Cardiac muscle cell (in vitro differentiated cells and primary cell): ENCODE results near the gene REPIN1. TPM values are rescaled to one million over a fixed set of nuclear protein-coding genes. Genes with fewer than 3 reads are reported as not detected.

Experiments
- DNase-seq, 2 donors: peaks; one replicate each; pipeline versions ENCODE4 v3.0.0 to v3.0.0-alpha.2; 2010 to 2017; ENCODE audit warnings: low read depth in 1 of 2, low spot score in 1 of 2
- H3K27ac ChIP-seq: fragments of 200-600 bp; sonication (generic); 2 replicates; pipeline ENCODE4 v1.5.1; 2016
- H3K27me3 ChIP-seq: fragments of 200-600 bp; sonication (generic); 2 replicates; pipeline ENCODE4 v1.6.0; 2016; ENCODE audit warnings: control low read depth
- H3K36me3 ChIP-seq: fragments of 200-600 bp; sonication (generic); 2 replicates; pipeline ENCODE4 v1.5.1; 2016; ENCODE audit warnings: control low read depth
- H3K4me1 ChIP-seq: fragments of 200-600 bp; sonication (generic); 2 replicates; pipeline ENCODE4 v1.8.1; 2017; ENCODE audit warnings: low read depth, mild to moderate bottlenecking, mixed run types
- H3K4me3 ChIP-seq: fragments of 200-600 bp; sonication (generic); 2 replicates; pipeline ENCODE4 v1.5.1; 2016; ENCODE audit warnings: mild to moderate bottlenecking
- H3K9me3 ChIP-seq: fragments of 200-600 bp; sonication (generic); 2 replicates; pipeline ENCODE4 v1.5.1; 2017; ENCODE audit warnings: low read depth, mild to moderate bottlenecking, control low read depth
- polyA plus RNA-seq: library from polyadenylated mRNA; unstranded; fragments of >200 nt; fragmentation: Nextera tagmentation; extraction: Ambion mirVana; gene quantifications from 2 replicates; pipeline ENCODE4 v1.2.1, GENCODE V29; 2016
- total RNA-seq: library from RNA; depleted of rRNA; stranded (reverse); fragments of >200 nt; gene quantifications from 2 replicates; pipeline ENCODE4 v1.2.3, GENCODE V29; 2016
- TF ChIP-seq, protein P1 (sequence below): IDR thresholded peaks from 2 replicates; pipeline ENCODE4 v1.5.1; 2012; ENCODE audit warnings: low read depth, mild to moderate bottlenecking, low read length

Gene REPIN1
- total and polyA plus RNA-seq, 2 experiments from 2014 or later, result 185 to 270 TPM

DNA sequence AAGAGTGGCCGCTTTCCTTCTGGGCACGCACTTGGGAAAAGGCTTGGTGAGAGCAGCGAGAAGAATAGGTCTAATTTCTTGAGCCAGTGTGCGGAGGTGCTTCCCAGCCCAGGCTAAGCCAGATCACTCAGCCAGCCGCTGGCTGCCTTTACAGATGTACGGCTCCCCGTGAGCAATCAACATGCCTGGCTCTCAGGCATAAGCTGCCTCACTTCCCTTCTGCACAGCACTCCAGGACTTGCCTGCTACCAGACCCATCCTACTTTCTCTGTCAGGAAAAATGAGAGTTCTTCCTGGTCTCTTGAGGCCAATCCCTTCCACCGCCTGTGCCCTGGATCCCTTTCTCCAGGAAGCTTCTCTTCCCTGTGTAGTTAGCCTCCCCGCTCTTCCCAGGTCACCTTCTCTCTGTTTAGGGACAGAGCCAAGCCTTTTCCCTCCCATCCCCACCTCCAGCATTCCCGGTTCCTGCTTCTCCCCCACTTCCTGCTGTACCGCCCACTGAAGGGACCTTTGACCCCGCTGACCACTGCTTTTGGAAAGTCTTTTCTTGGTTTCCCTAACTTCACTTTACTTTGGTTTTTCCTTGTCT is 44.2 kb upstream of the REPIN1 start:
- DNase-seq, result peak; percentile 27 to 61
- Histone ChIP-seq H3K36me3 (no peaks in the 10 kb centered on the region), H3K4me3 (peak overlapping the region; percentile 45), H3K4me1 (no peaks in the 10 kb centered on the region), H3K9me3 (no peaks in the 10 kb centered on the region), H3K27me3 (no peaks in the 10 kb centered on the region), H3K27ac (no peak overlapping the region)
- TF ChIP-seq, protein P1, sequence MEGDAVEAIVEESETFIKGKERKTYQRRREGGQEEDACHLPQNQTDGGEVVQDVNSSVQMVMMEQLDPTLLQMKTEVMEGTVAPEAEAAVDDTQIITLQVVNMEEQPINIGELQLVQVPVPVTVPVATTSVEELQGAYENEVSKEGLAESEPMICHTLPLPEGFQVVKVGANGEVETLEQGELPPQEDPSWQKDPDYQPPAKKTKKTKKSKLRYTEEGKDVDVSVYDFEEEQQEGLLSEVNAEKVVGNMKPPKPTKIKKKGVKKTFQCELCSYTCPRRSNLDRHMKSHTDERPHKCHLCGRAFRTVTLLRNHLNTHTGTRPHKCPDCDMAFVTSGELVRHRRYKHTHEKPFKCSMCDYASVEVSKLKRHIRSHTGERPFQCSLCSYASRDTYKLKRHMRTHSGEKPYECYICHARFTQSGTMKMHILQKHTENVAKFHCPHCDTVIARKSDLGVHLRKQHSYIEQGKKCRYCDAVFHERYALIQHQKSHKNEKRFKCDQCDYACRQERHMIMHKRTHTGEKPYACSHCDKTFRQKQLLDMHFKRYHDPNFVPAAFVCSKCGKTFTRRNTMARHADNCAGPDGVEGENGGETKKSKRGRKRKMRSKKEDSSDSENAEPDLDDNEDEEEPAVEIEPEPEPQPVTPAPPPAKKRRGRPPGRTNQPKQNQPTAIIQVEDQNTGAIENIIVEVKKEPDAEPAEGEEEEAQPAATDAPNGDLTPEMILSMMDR, result no peak

DNA sequence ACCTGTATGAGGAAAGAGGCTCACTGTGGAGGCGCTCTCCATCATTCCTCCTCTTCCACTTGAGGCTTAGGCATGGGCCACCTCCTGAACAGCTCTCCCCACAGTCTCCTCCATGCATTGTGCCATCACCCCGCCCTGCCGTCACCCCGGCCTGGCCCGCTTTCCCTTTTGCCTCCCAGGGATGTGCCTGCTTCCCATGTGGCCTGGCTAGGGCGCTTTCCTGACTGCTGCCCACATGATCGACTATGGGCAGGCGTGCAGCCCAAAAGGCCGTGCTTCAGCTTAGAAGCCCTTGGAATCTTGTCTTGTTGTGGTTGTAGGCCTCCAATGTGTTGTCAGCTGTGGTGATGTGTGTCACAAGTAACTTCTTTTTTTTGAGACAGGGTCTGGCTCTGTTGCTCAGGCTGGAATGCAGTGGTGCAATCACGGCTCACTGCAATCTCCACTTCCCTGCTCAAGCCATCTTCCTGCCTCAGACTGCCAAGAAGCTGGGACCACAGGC is 43.5 kb upstream of the REPIN1 start:
- peak in 1 of 2 donors; percentile 95 for DNase-seq
- H3K9me3 ChIP-seq, result no peaks in the 10 kb centered on the region
- no peaks in the 10 kb centered on the region for H3K27me3 ChIP-seq
- H3K4me3 ChIP-seq, result no peak overlapping the region
- TF ChIP-seq, protein P1, result no peak
- no peak overlapping the region for H3K27ac ChIP-seq
- H3K36me3 ChIP-seq, result no peaks in the 10 kb centered on the region
- H3K4me1 ChIP-seq, result no peaks in the 10 kb centered on the region

DNA sequence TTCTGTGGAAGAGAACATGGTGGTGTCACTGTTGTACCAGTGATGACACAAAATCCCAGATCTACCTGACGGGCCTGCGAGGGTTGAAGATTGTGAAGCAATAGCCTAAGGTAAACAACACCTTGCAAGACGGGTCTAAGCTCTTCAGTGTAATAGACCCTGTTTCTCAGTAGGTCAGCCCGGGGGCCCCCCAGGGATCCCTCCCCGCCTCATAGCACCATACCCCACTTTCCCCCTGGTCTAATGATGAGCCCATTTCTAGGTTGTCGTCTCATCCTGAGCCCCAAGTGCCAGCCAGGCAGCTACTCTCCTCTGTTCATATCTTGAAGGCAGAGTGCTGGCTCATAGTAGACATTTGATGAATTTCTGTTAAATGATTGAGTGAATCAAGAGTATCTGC is 42.7 kb upstream of the REPIN1 start:
- no peaks in the 10 kb centered on the region for H3K27me3 ChIP-seq
- no peaks in the 10 kb centered on the region for H3K9me3 ChIP-seq
- DNase-seq, result no peak
- H3K4me3 ChIP-seq, result no peak overlapping the region
- no peaks in the 10 kb centered on the region for H3K4me1 ChIP-seq
- H3K36me3 ChIP-seq, result no peaks in the 10 kb centered on the region
- H3K27ac ChIP-seq, result no peak overlapping the region
- TF ChIP-seq, protein P1, result no peak

DNA sequence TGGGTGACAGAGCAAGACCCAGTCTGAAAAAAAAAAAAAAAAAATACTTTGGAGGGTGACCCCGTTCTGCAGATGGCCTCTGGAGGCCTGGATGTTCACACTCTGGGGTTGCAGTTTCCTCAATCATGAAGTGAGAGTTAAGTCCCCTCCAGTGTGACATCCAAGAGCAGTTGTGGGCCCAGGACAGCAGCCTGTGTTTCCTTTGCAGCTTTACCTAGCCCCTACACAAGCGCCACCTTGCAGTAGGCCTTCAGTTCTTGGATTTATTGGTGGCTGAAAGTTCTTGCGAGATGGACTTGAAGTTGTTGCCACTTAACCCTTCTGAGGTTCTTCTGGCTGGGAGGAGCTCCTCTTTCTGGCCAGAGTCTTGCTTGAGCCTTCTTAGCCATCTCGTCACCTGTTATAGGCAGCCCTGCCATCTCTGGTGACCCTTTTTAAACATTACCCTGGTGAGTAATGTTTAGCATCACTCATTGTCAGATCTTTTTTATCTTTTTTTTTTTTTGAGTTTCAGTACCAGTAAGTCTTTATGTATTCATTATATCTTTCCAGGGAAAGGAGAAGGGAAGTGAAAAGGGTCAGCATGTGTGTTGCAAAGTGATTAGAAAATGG is 41.9 kb upstream of the REPIN1 start:
- TF ChIP-seq, protein P1, result no peak
- DNase-seq, result no peak
- H3K9me3 ChIP-seq, result no peaks in the 10 kb centered on the region
- H3K36me3 ChIP-seq, result no peaks in the 10 kb centered on the region
- H3K27me3 ChIP-seq, result no peaks in the 10 kb centered on the region
- H3K4me1 ChIP-seq, result no peaks in the 10 kb centered on the region
- H3K4me3 ChIP-seq, result no peak overlapping the region
- H3K27ac ChIP-seq, result no peak overlapping the region

DNA sequence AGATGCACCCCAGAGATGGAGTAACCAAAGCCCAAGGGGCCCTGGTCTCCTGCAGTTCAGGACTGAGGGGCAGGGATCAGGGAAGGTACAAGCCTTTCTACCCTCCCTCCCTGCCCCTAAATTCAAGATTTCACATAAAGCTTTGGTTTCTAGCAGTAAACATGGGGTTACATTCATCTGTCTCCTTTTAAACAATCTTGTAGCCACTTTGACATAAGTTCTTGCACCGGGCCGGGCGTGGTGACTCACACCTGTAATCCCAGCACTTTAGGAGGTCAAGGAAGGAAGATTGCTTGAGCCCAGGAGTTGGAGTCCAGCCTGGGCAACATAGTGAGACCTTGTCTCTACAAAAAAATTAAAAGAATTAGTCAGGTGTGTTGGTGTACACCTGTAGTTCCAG is 41.3 kb upstream of the REPIN1 start:
- Histone ChIP-seq H3K4me1 (no peaks in the 10 kb centered on the region), H3K27ac (no peak overlapping the region), H3K9me3 (no peaks in the 10 kb centered on the region), H3K36me3 (no peaks in the 10 kb centered on the region), H3K27me3 (no peaks in the 10 kb centered on the region), H3K4me3 (no peak overlapping the region)
- DNase-seq, result no peak
- TF ChIP-seq, protein P1, result no peak
